Effector memory CD8-positive, alpha-beta T cell (primary cell): ENCODE results near the gene GLDN.

Experiments used
- ATAC-seq: fragments of 150-1000 bp; cut with Tn5 transposase; replicated peaks from 2 replicates; pipeline ENCODE4 v1.10.0; 2021; ENCODE audit warnings: mild to moderate bottlenecking, moderate library complexity
- DNase-seq, 3 experiments: peaks; one replicate each; pipeline ENCODE4 v3.0.0; 2021
- H3K27ac Mint-ChIP-seq, 2 donors: one replicate each; pipeline ENCODE4 v1.8.0; 2022; ENCODE audit warnings: mild to moderate bottlenecking in 2 of 2, mixed read lengths in 2 of 2, moderate library complexity in 2 of 2
- H3K27me3 Mint-ChIP-seq, 2 donors: one replicate each; pipeline ENCODE4 v1.8.0; 2022; ENCODE audit warnings: mixed read lengths in 2 of 2
- H3K36me3 Mint-ChIP-seq: one replicate; pipeline ENCODE4 v1.8.0; 2022; ENCODE audit warnings: mild to moderate bottlenecking, moderate library complexity, mixed read lengths; ENCODE audit not compliant: insufficient read depth
- H3K4me1 Mint-ChIP-seq, 2 donors: one replicate each; pipeline ENCODE4 v1.8.0; 2022; ENCODE audit warnings: low read depth in 2 of 2, mixed read lengths in 2 of 2
- H3K4me3 Mint-ChIP-seq, 2 donors: one replicate each; pipeline ENCODE4 v1.8.0; 2022; ENCODE audit warnings: mild to moderate bottlenecking in 2 of 2, mixed read lengths in 2 of 2, moderate library complexity in 2 of 2
- H3K9me3 Mint-ChIP-seq, 2 donors: one replicate each; pipeline ENCODE4 v1.8.0; 2022; ENCODE audit warnings: mixed read lengths in 2 of 2

Gene GLDN

DNA sequence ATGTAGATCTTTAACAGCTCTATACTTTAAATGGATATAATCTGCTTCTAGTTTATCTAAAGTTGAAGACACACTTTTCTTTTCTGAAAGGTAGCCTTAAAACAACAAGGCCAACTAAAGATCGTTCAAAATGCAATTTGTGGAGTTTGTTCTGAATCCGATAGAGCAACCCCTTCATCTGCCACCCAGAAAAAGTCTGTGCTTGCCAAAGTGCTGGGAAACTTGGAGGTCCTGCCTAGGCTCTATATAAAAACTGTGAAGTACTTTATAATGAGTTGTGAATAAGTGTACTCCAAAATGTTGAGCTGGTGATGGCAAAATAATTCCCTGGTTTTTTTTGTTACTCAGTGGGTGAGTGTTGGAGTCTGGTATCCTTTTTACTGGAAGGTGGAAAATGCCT, 12.5 kb downstream of the GLDN start:
- peaks cover 18 to 33% of the 10 kb centered on the region in 2 donors for H3K27me3 Mint-ChIP-seq
- no peak for ATAC-seq
- no peaks in the 10 kb centered on the region for H3K4me1 Mint-ChIP-seq

DNA sequence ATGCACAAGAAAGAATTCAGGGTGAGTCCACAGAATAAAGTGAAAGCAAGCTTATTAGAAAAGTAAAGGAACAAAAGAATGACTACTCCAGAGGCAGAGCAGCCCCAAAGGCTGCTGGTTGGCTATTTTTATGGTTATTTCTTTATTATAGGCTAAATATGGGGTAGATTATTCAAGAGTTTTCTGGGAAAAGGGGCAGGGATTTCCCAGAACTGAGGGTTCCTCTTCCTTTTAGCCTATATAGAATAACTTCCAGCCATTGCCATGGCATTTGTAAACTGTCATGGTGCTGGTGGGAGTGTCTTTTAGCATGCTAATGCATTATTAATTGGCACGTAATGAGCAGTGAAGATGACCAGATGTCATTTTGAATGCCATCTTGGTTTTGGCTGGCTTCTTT, 13.6 kb downstream of the GLDN start:
- DNase-seq (no peak), ATAC-seq (no peak)
- no peak overlapping the region for H3K27ac Mint-ChIP-seq
- no peak overlapping the region for H3K4me3 Mint-ChIP-seq
- H3K36me3 Mint-ChIP-seq: no peaks in the 10 kb centered on the region
- no peaks in the 10 kb centered on the region for H3K9me3 Mint-ChIP-seq
- peaks cover 18 to 30% of the 10 kb centered on the region in 2 donors for H3K27me3 Mint-ChIP-seq
- no peaks in the 10 kb centered on the region for H3K4me1 Mint-ChIP-seq

More for the DNA sequence above, 12.5 kb downstream of the GLDN start:
- H3K27ac Mint-ChIP-seq: no peak overlapping the region
- no peaks in the 10 kb centered on the region for H3K36me3 Mint-ChIP-seq
- no peaks in the 10 kb centered on the region for H3K9me3 Mint-ChIP-seq
- no peak for DNase-seq
- no peak overlapping the region for H3K4me3 Mint-ChIP-seq

DNA sequence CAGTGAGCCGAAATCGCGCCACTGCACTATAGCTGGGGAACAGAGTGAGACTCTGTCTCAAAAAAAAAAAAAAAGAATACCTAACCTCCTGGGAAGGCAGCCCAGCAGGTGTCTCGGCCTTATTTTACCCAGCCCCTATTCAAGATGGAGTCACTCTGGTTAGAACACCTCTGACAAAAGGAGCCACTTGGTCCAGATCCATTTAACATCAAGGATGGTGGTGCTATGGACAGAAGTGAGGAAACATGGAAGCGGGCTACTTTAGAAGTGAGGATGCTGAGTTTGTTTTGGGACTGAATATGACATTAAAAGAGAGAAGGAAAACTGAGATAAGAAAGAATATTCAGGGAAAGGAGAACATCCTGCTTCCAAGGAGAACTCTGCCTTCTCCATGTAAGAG, 14.7 kb downstream of the GLDN start:
- ATAC-seq: no peak
- peaks cover 15 to 20% of the 10 kb centered on the region in 2 donors for H3K27me3 Mint-ChIP-seq
- DNase-seq: no peak
- no peak overlapping the region for H3K4me3 Mint-ChIP-seq
- H3K9me3 Mint-ChIP-seq: no peaks in the 10 kb centered on the region
- H3K27ac Mint-ChIP-seq: no peak overlapping the region
- H3K36me3 Mint-ChIP-seq: no peaks in the 10 kb centered on the region
- H3K4me1 Mint-ChIP-seq: no peaks in the 10 kb centered on the region

GRCh38 chr15:51356983-51357382, 15.5 kb downstream of the GLDN start:
- Mint-ChIP-seq H3K4me1 (no peaks in the 10 kb centered on the region), H3K27me3 (peaks cover 9 to 12% of the 10 kb centered on the region in 2 donors), H3K36me3 (no peaks in the 10 kb centered on the region), H3K27ac (no peak overlapping the region), H3K9me3 (no peaks in the 10 kb centered on the region), H3K4me3 (no peak overlapping the region)
- DNase-seq (no peak), ATAC-seq (no peak)

DNA sequence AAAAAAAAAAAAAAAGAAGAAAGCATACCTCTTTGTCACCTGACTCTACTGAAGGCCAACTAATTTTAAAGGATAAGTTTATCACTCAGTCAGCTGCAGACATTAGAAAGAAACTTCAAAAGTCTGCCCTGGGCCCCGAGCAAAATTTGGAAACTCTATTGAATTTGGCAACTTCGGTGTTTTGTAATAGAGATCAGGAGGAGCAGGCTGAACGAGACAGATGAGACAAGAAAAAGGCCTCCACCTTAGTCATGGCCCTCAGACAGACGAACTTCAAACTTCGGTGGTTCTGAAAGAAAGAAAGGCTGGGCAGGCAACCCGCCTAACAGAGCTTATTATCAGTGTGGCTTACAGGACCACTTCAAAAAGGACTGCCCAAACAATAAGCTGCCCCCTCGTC, 18.5 kb downstream of the GLDN start:
- no peak for DNase-seq
- H3K27ac Mint-ChIP-seq: no peak overlapping the region
- H3K4me3 Mint-ChIP-seq: no peak overlapping the region
- no peaks in the 10 kb centered on the region for H3K4me1 Mint-ChIP-seq
- ATAC-seq: no peak
- H3K36me3 Mint-ChIP-seq: no peaks in the 10 kb centered on the region
- H3K27me3 Mint-ChIP-seq: peaks cover 0 to under 1% of the 10 kb centered on the region in 2 donors
- H3K9me3 Mint-ChIP-seq: no peaks in the 10 kb centered on the region

DNA sequence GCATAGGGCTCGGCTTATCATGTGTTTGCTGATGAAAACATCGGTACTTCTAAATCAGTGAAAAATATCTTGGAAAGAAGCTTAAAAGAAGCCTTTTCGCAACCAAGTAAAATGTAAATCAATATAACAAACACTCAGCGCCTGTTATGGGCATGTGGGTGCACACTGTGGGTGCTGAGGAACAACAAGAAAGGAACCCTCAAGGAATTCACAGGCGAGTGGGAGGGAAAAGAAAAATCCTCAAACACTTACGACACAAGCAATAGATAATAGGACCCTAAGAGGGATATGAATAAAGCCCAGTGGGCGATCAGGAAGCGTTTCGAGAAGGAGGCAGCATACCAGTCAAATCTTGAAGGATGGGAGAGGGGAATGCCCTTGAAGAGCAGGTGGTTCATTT, 21.9 kb downstream of the GLDN start:
- Mint-ChIP-seq H3K4me3 (no peak overlapping the region), H3K27ac (no peak overlapping the region), H3K4me1 (no peaks in the 10 kb centered on the region), H3K27me3 (peaks cover 0 to 6% of the 10 kb centered on the region in 2 donors), H3K9me3 (no peaks in the 10 kb centered on the region), H3K36me3 (no peaks in the 10 kb centered on the region)
- ATAC-seq (no peak), DNase-seq (no peak)

GRCh38 chr15:51365417-51365816, 24.0 kb downstream of the GLDN start:
- ATAC-seq (no peak), DNase-seq (no peak)
- H3K4me1 Mint-ChIP-seq: no peaks in the 10 kb centered on the region
- H3K36me3 Mint-ChIP-seq: no peaks in the 10 kb centered on the region
- no peaks in the 10 kb centered on the region for H3K9me3 Mint-ChIP-seq
- no peak overlapping the region for H3K4me3 Mint-ChIP-seq
- H3K27ac Mint-ChIP-seq: no peak overlapping the region
- peaks cover 0 to 6% of the 10 kb centered on the region in 2 donors for H3K27me3 Mint-ChIP-seq

GRCh38 chr15:51366071-51366470, 24.6 kb downstream of the GLDN start:
- Mint-ChIP-seq H3K27ac (no peak overlapping the region), H3K9me3 (no peaks in the 10 kb centered on the region), H3K4me3 (no peak overlapping the region), H3K27me3 (peaks cover 0 to 6% of the 10 kb centered on the region in 2 donors), H3K4me1 (no peaks in the 10 kb centered on the region), H3K36me3 (no peaks in the 10 kb centered on the region)
- DNase-seq (no peak), ATAC-seq (no peak)

- no peak overlapping the region for H3K27ac Mint-ChIP-seq
- ATAC-seq: no peak
- no peak for DNase-seq
- no peaks in the 10 kb centered on the region for H3K4me1 Mint-ChIP-seq
- H3K27me3 Mint-ChIP-seq: peaks cover 0 to 6% of the 10 kb centered on the region in 2 donors
- H3K9me3 Mint-ChIP-seq: no peaks in the 10 kb centered on the region
- H3K36me3 Mint-ChIP-seq: no peaks in the 10 kb centered on the region
- H3K4me3 Mint-ChIP-seq: no peak overlapping the region
Measured at GRCh38 chr15:51366920-51367319, 25.5 kb downstream of the GLDN start.

DNA sequence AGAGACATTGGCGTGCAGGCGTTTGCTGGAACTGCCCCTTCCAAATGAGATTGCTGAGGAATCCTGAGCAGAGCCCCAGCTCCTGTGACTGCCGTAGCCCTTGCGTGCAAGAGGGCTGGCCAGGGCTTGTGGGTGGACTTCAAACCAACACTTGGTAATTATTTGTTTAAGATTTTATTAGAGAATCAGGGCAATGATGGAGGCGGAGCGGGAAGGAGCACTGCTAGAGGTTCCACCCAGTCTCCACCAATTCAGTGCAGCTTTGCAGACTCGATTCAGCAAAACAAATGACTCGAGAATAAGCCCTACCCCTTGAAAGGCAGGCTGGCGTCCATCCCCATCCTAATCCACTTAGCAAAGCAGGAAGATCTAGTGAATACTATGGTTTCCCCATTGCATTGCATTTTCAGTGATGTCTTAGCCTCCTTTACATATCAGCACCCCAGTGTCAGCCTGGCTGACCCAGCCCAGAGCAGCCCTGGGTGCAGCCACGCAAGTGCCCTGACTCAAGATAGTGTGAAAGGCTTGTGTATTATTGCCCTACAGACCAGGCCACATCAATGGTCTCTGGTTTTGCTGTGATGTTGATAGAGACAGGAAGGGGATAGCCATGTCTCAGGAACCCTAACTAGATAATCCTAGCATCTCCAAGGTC, 26.0 kb downstream of the GLDN start:
- H3K27me3 Mint-ChIP-seq: peaks cover 0 to 6% of the 10 kb centered on the region in 2 donors
- ATAC-seq: no peak
- no peaks in the 10 kb centered on the region for H3K36me3 Mint-ChIP-seq
- no peak overlapping the region for H3K27ac Mint-ChIP-seq
- H3K4me3 Mint-ChIP-seq: no peak overlapping the region
- no peaks in the 10 kb centered on the region for H3K9me3 Mint-ChIP-seq
- DNase-seq: no peak
- no peaks in the 10 kb centered on the region for H3K4me1 Mint-ChIP-seq

DNA sequence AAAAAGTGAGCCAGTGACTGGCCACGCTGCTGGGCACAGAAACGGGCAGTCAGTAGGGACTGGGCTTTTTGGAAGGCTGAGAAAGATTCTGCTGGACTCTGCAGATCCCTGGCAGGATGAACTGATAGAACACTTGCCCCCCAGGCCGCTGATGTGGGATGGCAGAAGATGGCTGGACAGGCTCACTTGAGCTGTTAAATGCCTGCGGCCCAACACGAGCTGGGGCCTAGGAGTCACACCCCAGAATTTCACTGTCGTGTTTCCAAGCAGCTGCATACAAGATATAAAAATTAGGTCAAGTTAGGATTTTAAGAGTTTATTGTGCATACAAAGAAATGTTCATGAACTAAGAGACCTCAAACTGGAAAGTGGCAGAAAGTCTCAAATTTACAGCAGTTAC, 26.9 kb downstream of the GLDN start:
- Mint-ChIP-seq H3K36me3 (no peaks in the 10 kb centered on the region), H3K4me1 (no peaks in the 10 kb centered on the region), H3K27me3 (peaks cover 0 to 6% of the 10 kb centered on the region in 2 donors), H3K9me3 (no peaks in the 10 kb centered on the region), H3K27ac (no peak overlapping the region), H3K4me3 (no peak overlapping the region)
- no peak for DNase-seq
- ATAC-seq: no peak

DNA sequence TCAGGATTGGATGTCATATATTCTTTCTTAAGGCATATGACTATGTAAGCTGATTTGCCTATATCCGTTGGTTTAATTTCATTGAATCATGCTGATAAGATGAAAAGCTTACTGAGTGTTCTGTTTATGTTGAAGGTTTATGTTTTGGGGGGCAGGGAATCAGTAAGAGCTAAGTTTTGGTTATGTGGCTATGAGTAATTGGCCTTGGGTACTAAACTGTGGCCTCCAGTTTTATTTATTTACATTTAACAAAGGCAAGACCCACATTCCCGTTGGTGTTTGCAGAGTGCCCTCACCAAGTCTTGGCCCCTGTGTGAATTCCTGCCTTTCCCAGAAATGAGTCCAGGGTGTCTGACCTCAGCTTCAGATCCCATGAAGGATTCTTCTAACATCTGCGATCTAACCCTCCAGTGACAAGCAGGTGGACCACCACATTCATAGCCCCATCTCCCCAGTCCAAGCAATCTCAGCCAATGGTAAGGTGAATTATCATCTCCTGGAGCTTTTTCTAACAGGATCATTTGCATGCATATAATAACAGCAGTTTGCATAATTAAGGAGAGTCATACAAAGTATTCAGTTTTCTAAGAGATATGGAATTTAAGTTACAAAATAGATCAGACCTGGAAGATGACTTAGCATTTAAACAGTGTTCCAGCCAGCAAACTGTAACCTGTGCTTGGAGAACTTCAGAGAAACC, 27.4 kb downstream of the GLDN start:
- ATAC-seq (no peak), DNase-seq (no peak)
- no peaks in the 10 kb centered on the region for H3K9me3 Mint-ChIP-seq

GRCh38 chr15:51369451-51369761, 28.0 kb downstream of the GLDN start:
- H3K27me3 Mint-ChIP-seq: peaks cover 0 to 6% of the 10 kb centered on the region in 2 donors
- H3K36me3 Mint-ChIP-seq: no peaks in the 10 kb centered on the region
- no peak for DNase-seq

More for the DNA sequence above, 27.4 kb downstream of the GLDN start:
- Mint-ChIP-seq H3K36me3 (no peaks in the 10 kb centered on the region), H3K4me1 (no peaks in the 10 kb centered on the region), H3K27me3 (peaks cover 0 to 6% of the 10 kb centered on the region in 2 donors), H3K27ac (no peak overlapping the region), H3K4me3 (no peak overlapping the region)

DNA sequence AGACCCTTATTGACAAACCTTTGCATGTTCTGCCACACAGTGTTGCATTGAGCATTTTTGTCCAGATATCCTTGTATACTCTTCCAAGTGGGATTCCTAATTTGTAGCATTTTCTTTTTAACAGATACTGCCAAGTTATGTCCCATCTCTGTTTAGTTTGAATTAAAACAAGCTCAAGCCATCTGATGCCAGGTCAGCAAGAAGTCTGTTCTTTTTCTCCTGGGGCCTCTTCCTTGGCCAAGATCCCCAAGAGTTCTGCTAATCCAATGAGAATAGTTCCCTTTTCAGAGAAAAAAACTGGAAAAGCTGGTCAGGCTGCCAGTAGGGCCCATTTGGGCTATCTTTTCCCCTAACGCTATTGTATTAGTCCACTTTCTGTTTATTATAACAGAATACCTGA, 29.8 kb downstream of the GLDN start:
- no peaks in the 10 kb centered on the region for H3K27me3 Mint-ChIP-seq
- no peaks in the 10 kb centered on the region for H3K36me3 Mint-ChIP-seq
- no peak overlapping the region for H3K4me3 Mint-ChIP-seq
- no peak for DNase-seq
- no peak for ATAC-seq
- no peaks in the 10 kb centered on the region for H3K4me1 Mint-ChIP-seq
- H3K9me3 Mint-ChIP-seq: no peaks in the 10 kb centered on the region
- no peak overlapping the region for H3K27ac Mint-ChIP-seq

More at GRCh38 chr15:51369451-51369761, 28.0 kb downstream of the GLDN start:
- H3K4me3 Mint-ChIP-seq: no peak overlapping the region
- ATAC-seq: no peak
- H3K4me1 Mint-ChIP-seq: no peaks in the 10 kb centered on the region
- H3K27ac Mint-ChIP-seq: no peak overlapping the region
- H3K9me3 Mint-ChIP-seq: no peaks in the 10 kb centered on the region
